GM12878 (cell line): ENCODE data around the gene HSD17B1. TPM values are rescaled to one million over a fixed set of nuclear protein-coding genes. Genes with fewer than 3 reads are reported as not detected.
A peak's percentile ranks its signal among the peaks of the same experiment; 100 is the strongest.

Source experiments
- ATAC-seq: fragments of 200-7000 bp; cut with Tn5 transposase; 3 replicates; pipeline ENCODE4 v1.9.1; 2020; ENCODE audit warnings: mild to moderate bottlenecking, moderate library complexity
- BruUV-seq: library from RNA; stranded (reverse); fragments of 400-500 nt; replicated peaks from 2 replicates; lab custom pipeline; 2021; lab: Mats Ljungman, UMichigan
- CTCF ChIA-PET: fragments of 300-600 bp; sonication (Branson Sonifier 250); formaldehyde crosslinking; extraction: SDS; loops from one replicate; lab custom pipeline; 2021; ENCODE audit warnings: inconsistent platforms; lab: Yijun Ruan, JAX
- POLR2A ChIA-PET: fragments of 350-600 bp; formaldehyde crosslinking; extraction: SDS; loops from one replicate; lab custom pipeline; 2021; ENCODE audit warnings: inconsistent platforms; lab: Charles Lee
- RAD21 ChIA-PET: fragments of 300-600 bp; sonication (Branson Sonifier 250); formaldehyde crosslinking; loops from one replicate; lab custom pipeline; 2023; ENCODE audit warnings: antibody characterized with exemption; ENCODE audit not compliant: unreplicated experiment; lab: Charles Lee
- SMC1A ChIA-PET: fragments of 300-600 bp; sonication (Branson Sonifier 250); formaldehyde crosslinking; loops from one replicate; lab custom pipeline; 2023; ENCODE audit not compliant: unreplicated experiment, uncharacterized antibody; lab: Charles Lee
- DNase-seq: peaks from one replicate; pipeline ENCODE4 v3.0.0-alpha.2; 2011; ENCODE audit warnings: low read depth, low spot score
- FAIRE-seq: peaks from 3 replicates; lab custom pipeline; 2011; peaks lifted over from hg19 to GRCh38; lab: Jason Lieb, UNC
- H2AFZ ChIP-seq: 2 replicates; pipeline ENCODE4 v1.6.0; 2011; ENCODE audit warnings: low read depth, low read length, control low read depth; ENCODE audit not compliant: control insufficient read depth
- H3K27ac ChIP-seq: 2 replicates; pipeline ENCODE4 v1.5.1; 2011; ENCODE audit warnings: control low read depth; ENCODE audit not compliant: control insufficient read depth, insufficient read depth
- H3K27me3 ChIP-seq, 2 experiments: replicated peaks in 1 of 2; 2 replicates each; pipeline versions ENCODE4 v1.6.0 to v1.6.1; 2011; ENCODE audit warnings: low read length in 1 of 2; ENCODE audit not compliant: control insufficient read depth in 2 of 2, insufficient read depth in 2 of 2
- H3K36me3 ChIP-seq, 2 experiments: 2 replicates each; pipeline ENCODE4 v1.5.1; 2011; ENCODE audit warnings: low read length in 1 of 2; ENCODE audit not compliant: control insufficient read depth in 2 of 2, insufficient read depth in 2 of 2
- H3K4me1 ChIP-seq: 2 replicates; pipeline ENCODE4 v1.6.1; 2011; ENCODE audit warnings: mild to moderate bottlenecking, low read length, moderate library complexity, mixed read lengths; ENCODE audit not compliant: control insufficient read depth, insufficient read depth
- H3K4me2 ChIP-seq: 2 replicates; pipeline ENCODE4 v1.6.0; 2011; ENCODE audit warnings: control low read depth; ENCODE audit not compliant: control insufficient read depth, insufficient read depth
- H3K4me3 ChIP-seq: fragments of 200-600 bp; sonication (generic); 2 replicates; pipeline ENCODE4 v1.5.1; 2016
- H3K79me2 ChIP-seq: 2 replicates; pipeline ENCODE4 v1.6.0; 2011; ENCODE audit warnings: low read length; ENCODE audit not compliant: control insufficient read depth, insufficient read depth
- H3K9ac ChIP-seq: 2 replicates; pipeline ENCODE4 v1.8.0; 2011; ENCODE audit warnings: low read length, control low read depth, mixed read lengths; ENCODE audit not compliant: control insufficient read depth, insufficient read depth
- H3K9me3 ChIP-seq: replicated peaks from 3 replicates; pipeline ENCODE4 v1.5.1; 2011; ENCODE audit warnings: mild to moderate bottlenecking, low read length; ENCODE audit not compliant: control insufficient read depth, insufficient read depth
- H4K20me1 ChIP-seq: 2 replicates; pipeline ENCODE4 v1.6.0; 2011; ENCODE audit not compliant: control insufficient read depth, insufficient read depth
- CHD1 ChIP-seq: IDR thresholded peaks from 2 replicates; pipeline ENCODE4 v1.6.1; 2012; ENCODE audit warnings: low read depth, low read length, improper control_type of control experiment
- EZH2 ChIP-seq: IDR thresholded peaks from 2 replicates; pipeline ENCODE4 v1.6.1; 2012; ENCODE audit warnings: low read depth, mild to moderate bottlenecking, control low read depth, inconsistent platforms, low read length, borderline replicate concordance; ENCODE audit not compliant: control insufficient read depth
- MLLT1 ChIP-seq: fragments of 450-650 bp; IDR thresholded peaks from 2 replicates; pipeline ENCODE4 v1.6.1; 2016; ENCODE audit warnings: mild to moderate bottlenecking
- SREBF2 ChIP-seq: IDR thresholded peaks from 2 replicates; pipeline ENCODE4 v1.6.1; 2012; ENCODE audit warnings: mild to moderate bottlenecking, low read length
- TARDBP ChIP-seq: IDR thresholded peaks from 2 replicates; pipeline ENCODE4 v1.6.1; 2016; ENCODE audit warnings: borderline replicate concordance
- WRNIP1 ChIP-seq: IDR thresholded peaks from 2 replicates; pipeline ENCODE4 v1.6.1; 2011; ENCODE audit warnings: low read depth, low read length, improper control_type of control experiment, borderline replicate concordance
- WGBS: methylation state at CpG from one replicate; pipeline ENCODE4 v1.1.6; 2016; ENCODE audit warnings: low lambda C conversion rate; ENCODE audit not compliant: insufficient replicate concordance, insufficient coverage; ENCODE audit errors: missing lambda C conversion rate; 5-methylcytosine and 5-hydroxymethylcytosine counted together
- in situ Hi-C: fragments of 300-500 bp; cut with MboI; formaldehyde crosslinking; loops from 9 replicates; pipeline ENCODE4 v1.14.3; 2018; ENCODE audit warnings: mixed read lengths
- intact Hi-C: fragments of 100-400 bp; cut with micrococcal nuclease; formaldehyde crosslinking; loops from one replicate; pipeline ENCODE4 v1.14.2; 2022; ENCODE audit not compliant: unreplicated experiment
- polyA plus RNA-seq, 11 experiments: library from polyadenylated mRNA; depleted of rRNA in 4 of 11; unstranded in 6 of 11; stranded (reverse) in 5 of 11; fragments of >200 nt; fragmentation: Nextera tagmentation in 4 of 11; fragmentation: Illumina TruSeq in 1 of 11; extraction: Ambion mirVana in 4 of 11; extraction: Trizol in 1 of 11; gene quantifications; 1 replicate in 1 of 11; 2 replicates in 10 of 11; pipeline versions ENCODE4 v1.2.1 to v1.2.3, GENCODE V29; 2011 to 2016; ENCODE audit warnings: inconsistent platforms in 2 of 11, missing spikeins in 2 of 11, low read depth in 1 of 11
- total RNA-seq, 4 experiments: library from RNA; depleted of rRNA in 3 of 4; stranded (reverse); fragments of >200 nt in 3 of 4; fragmentation: Illumina TruSeq in 1 of 4; extraction: Trizol in 1 of 4; gene quantifications; 2 replicates each; pipeline versions ENCODE4 v1.2.1 to v1.2.3, GENCODE V29; 2013 to 2021
- TF ChIP-seq, protein P1 (sequence below): fragments of 450-650 bp; IDR thresholded peaks from 2 replicates; pipeline ENCODE4 v1.6.1; 2017; ENCODE audit warnings: mild to moderate bottlenecking

HSD17B1 gene
- total and polyA plus RNA-seq, 10 of the 15 experiments (the other 5 are each of a cell fraction or from before 2014, with no cell fraction given) = 0.15 to 1.1 (median 0.42) TPM

DNA sequence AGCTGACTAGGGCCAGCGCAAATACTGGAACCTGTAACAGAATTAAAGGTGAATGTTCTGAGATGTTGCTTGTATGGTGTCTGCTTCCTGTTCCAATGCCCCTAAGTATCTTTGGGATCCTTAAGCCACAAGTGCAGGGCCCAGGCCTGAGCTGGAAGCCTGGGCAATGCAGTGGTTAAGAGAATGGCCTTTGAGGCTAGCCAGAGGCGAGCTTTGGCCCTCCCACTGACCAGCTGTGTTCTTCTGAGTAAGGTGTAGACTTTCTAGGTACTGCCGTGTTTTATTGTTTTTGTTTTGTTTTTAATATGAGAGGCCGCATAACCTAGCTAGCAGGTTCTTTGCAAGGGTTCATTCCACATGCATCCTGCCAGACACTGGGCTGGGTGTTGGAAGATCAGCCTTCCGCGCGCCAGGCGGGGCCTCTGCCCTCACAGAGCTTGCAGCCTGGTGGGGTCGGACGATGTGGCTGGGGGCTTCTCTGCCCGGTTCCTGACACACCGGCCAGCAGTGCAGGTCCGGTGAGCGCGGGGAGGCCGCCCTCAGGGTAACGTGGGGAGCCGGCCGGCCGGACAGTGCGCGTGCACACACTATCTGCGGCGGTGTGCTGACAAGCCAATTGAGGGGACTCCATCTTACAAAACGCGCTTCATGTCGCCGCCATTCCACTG is 13.6 kb downstream of the HSD17B1 start:
- no peak for DNase-seq
- CTCF ChIA-PET = interaction anchor here (1.4 to 2.4 kb wide), 5 partner anchors 11 to 115 kb away, joined by 4 to 23 read pairs (median 6); partner anchors contain the start of gene PSMC3IP
- TF ChIP-seq EZH2 = no peak
- no peak for TF ChIP-seq SREBF2
- no peak for TF ChIP-seq WRNIP1
- TF ChIP-seq CHD1 = no peak
- peak; percentile 97 for TF ChIP-seq MLLT1
- no peak for TF ChIP-seq TARDBP
- TF ChIP-seq, protein P1, sequence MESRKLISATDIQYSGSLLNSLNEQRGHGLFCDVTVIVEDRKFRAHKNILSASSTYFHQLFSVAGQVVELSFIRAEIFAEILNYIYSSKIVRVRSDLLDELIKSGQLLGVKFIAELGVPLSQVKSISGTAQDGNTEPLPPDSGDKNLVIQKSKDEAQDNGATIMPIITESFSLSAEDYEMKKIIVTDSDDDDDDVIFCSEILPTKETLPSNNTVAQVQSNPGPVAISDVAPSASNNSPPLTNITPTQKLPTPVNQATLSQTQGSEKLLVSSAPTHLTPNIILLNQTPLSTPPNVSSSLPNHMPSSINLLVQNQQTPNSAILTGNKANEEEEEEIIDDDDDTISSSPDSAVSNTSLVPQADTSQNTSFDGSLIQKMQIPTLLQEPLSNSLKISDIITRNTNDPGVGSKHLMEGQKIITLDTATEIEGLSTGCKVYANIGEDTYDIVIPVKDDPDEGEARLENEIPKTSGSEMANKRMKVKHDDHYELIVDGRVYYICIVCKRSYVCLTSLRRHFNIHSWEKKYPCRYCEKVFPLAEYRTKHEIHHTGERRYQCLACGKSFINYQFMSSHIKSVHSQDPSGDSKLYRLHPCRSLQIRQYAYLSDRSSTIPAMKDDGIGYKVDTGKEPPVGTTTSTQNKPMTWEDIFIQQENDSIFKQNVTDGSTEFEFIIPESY = peak; percentile 93
- TF ChIP-seq, all 136 proteins: peak for 2
- ATAC-seq = no peak
- Histone ChIP-seq H3K4me3 (peak overlapping the region; percentile 96; the same call in 1 of the 2 replicates), H3K79me2 (peaks cover 48% of the 10 kb centered on the region), H4K20me1 (no peaks in the 10 kb centered on the region), H3K9me3 (no peaks in the 10 kb centered on the region), H3K4me2 (peak overlapping the region; percentile 81), H3K9ac (no peak overlapping the region; the same call in 1 of the 2 replicates), H3K4me1 (peaks cover 22% of the 10 kb centered on the region), H2AFZ (peak overlapping the region; percentile 70), H3K36me3 (peaks cover 23 to 29% of the 10 kb centered on the region in 2 experiments; a peak in 3 of 4 replicates), H3K27ac (peak overlapping the region; percentile 68), H3K27me3 (no peaks in the 10 kb centered on the region)
- WGBS = 59% methylated on average over 28 of the region's 28 CpGs
- in situ Hi-C loops (no loop called here), intact Hi-C loops (no loop called here)
- ChIA-PET SMC1A (interaction anchor here (1.6 kb wide), 1 partner anchor 31 kb away, joined by 4 read pairs; the partner anchor contains the start of gene NAGLU), RAD21 (interaction anchor here (1.4 to 1.9 kb wide), 2 partner anchors 12 to 39 kb away, joined by 4 to 14 read pairs; partner anchors contain the start of gene PSMC3IP), POLR2A (interaction anchor here (0.6 to 2.6 kb wide), 4 partner anchors 9 to 194 kb away, joined by 3 to 14 read pairs (median 4); partner anchors contain the start of gene PSMC3IP)
- FAIRE-seq = no peak
- BruUV-seq = no TSS peak
